Activated T-cell treated with anti-CD3 and anti-CD28 coated beads for 24 hours (primary cell): Measurements from ENCODE around the gene GDF2.
A peak's percentile ranks its signal among the peaks of the same experiment; 100 is the strongest.

Experiments used
- DNase-seq: peaks from one replicate; pipeline ENCODE4 v3.0.0-alpha.2; 2020; ENCODE audit warnings: low read depth

The GDF2 gene

DNA sequence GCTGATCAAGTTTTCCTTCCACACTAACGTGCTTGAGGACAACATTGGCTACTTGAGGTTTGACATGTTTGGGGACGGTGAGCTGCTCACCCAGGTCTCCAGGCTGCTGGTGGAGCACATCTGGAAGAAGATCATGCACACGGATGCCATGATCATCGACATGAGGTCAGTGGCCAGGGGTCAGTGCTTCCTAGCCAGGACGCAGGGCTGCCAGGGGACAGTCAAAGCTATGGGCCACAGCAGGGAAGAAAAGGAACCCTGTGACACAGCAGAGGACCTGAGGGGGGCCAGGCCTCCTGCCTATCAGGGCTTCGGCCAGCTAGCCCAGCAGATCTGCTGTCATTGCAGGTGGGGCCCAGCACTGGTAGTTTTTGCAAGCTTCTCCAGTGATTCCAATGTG, 31.1 kb downstream of the GDF2 start:
- no peak for DNase-seq

DNA sequence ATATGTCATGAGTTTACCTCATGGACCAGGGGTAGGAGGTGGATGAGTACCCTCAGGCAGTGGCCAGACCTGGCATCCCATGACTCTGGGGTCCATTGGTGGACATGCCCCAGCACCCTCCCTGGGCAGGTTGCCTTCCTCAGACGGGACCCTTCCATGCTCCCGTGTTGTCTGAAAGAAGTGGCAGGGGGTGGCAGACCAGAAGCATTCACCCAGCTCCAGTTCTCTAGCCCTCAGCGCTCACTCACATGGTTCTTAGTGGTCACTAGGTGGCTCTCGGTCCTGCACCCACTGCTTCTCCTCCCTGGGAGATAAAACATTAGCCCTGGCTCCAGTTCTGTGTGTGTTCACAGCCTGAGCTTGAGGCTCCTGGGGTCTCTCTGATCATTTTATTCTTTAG, 31.9 kb downstream of the GDF2 start:
- no peak for DNase-seq

DNA sequence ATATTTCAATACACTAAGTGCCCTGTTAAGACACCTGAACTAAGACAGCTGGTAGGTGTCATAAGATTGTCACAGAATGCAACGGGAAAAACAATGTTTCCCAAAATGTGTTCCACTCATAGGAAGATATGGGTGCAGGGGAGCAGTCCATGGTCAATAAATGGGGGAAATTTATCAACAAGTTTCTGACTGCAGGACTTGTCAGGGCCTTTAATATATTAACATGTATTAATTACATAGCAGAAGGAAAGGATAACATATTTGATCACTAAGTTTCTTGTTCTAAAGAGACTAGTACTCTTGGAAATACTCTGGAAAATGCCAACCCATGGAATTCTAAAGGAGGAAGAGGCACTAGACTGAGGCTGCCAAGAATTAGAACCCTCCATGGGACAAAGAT, 32.6 kb downstream of the GDF2 start:
- no peak for DNase-seq

DNA sequence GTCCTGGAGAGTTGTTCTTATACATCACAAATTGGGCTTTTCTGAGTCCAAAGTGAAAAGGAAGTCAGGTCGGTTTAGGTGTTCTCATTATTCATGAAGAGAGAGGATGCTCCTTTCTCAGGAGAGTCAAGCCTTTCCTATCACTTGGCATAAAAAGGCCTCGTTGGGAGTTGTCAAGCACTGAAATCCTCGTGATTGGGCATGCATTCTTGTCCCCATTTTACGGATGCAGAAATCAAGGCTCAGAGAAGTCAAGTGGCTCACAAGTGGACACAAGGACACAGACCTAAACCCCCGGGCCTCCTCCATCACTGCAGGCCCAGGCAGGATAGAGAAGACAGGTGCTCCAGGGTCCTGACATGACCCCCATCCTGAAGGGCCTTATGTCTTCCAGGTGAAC, 34.5 kb downstream of the GDF2 start:
- no peak for DNase-seq

DNA sequence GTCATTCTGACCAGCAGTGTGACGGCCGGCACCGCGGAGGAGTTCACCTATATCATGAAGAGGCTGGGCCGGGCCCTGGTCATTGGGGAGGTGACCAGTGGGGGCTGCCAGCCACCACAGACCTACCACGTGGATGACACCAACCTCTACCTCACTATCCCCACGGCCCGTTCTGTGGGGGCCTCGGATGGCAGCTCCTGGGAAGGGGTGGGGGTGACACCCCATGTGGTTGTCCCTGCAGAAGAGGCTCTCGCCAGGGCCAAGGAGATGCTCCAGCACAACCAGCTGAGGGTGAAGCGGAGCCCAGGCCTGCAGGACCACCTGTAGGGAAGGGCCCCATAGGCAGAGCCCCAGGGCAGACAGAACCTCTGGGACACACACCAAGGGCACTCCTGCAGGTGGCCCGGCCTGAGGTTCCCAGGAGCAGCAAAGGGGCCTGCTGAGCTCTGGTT, 34.9 kb downstream of the GDF2 start:
- DNase-seq: no peak

DNA sequence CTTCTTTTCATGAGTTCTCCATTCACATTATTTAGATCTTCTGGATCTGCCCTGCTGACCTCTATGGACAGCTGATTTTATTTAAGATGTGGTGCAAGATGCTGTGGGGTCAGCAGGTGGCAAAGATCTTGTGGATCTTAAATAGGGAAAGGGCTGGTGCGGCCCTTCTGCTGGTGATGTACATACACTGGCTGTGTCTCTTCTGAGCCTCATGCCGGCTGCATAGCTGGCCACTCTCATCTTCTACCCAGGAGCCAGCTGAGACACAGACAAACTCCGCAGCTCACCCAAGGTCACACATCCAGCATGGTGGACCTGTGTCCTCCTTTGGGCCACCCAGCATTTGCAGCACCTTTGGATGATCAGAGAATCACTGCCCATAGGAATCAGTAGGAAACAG, 35.7 kb downstream of the GDF2 start:
- no peak for DNase-seq

DNA sequence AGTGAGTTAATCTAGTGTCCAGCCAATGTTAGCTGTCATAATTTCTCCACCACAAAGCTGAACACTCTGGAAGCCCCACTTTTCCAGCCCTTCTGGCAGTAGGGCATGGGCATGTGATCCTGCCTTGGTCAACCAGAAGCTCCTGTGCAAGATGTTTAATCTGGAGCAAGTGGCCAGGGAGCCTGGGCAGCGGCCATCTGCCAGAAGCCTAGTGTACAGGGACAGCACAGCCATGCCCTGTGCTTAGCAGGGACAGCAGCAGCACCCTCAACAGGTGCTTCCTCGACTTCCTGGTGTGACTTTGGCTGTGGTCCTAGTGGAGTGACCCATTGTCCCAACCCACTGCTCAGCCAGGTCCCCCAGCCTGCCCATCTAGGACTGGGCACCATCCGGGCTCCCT, 36.2 kb downstream of the GDF2 start:
- DNase-seq: no peak

DNA sequence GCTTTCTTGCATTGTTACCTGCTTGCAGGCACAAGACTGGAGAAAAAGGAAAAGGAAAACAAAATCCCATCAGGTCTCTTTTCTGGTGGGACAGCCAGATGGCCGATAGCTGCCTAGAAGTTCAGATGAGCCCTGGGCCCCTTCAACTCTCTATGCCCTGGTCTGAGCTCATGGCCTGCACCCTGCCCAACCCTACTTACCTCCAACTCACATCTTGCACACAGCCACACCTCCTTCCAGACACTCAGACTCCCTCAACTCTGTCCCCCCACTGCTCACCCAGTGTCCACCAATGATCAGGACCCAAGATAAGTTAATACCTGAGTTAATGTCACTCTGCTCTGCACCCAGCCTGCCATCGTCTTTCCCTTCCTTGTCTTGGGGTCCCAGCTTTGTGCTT, 36.8 kb downstream of the GDF2 start:
- no peak for DNase-seq

DNA sequence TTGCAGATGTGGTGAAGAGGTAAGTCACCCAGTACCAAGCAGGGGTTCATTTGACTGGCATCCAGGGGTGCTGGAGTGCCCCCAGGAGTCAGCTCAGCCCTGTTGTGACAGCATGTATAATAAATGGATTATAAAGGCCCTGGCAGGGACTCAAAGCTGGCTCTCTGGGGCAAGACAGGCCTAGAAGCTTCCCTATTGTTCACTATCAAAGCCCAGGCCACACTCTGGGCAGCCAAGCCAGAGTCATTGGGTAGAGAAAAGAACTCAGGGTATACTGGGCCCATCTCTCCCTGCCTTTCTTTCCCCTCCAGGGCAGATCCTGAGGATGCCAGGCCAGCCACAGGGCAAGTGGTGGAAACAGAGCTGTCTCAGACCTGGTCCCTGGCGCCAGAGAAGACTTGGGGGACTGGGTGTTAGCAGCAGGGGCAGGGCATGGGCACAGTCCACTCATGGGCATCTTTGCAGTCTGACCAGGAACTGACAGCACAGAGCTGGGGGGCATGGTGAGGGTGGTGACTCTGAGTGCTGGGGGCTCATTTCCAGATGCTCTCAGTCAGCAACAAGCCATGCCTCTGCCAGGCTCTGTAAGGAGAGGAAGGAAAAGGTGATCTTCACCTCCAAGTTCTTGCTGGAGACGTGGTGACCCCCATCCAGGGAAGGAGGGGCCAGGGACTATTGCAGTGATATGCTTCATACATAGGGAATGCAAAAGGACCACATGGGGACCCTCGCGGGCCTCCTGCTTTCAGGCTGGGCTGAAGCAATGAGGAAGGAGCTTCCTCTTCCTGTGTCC, 37.6 kb downstream of the GDF2 start:
- no peak for DNase-seq

DNA sequence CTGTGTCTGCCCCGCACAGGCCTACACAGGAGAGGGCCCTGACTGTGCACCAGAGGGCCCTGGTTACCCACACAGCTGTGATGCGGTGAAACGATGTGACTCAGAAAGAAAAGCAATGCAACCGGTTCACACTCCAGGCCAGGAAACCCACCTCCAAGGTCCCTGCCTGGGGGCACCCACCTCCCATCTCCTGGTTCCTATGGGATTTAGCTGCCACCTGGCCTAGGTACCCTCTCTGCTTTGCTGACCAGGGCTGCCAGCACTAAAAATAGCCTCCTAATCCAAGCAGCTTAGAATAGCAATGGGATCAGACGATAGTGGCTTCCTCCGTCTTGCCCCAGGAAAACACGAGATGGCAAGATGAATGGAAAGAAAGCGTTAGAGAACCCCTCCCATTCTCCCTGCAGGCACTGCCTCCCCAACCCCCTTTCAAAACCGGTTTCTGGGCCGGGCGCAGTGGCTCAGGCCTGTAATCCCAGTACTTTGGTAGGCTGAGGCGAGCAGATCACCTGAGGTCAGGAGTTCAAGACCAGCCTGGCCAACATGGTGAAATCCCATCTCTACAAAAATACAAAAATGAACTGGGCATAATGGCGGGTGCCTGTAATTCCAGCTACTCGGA, 38.3 kb downstream of the GDF2 start:
- DNase-seq: no peak

DNA sequence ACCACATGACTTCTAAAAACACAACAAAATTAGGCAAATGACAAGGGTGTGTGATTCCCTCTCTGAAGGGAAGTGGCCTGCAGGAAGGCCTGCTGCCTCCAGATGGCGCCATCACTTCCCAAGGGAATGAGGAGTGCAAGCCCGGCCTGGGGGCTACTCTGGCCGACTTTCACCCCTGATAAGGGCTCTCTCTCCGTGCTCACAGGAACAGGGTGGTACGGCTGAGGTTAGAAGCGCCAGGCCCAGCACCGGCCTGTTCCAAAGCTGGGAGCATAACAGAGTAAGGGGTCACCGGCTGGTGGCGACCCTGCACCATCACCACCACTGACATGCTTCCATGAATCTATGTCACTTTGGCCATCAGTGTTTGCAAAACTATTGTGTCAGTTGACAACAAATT, 39.0 kb downstream of the GDF2 start:
- DNase-seq: peak; percentile 9

DNA sequence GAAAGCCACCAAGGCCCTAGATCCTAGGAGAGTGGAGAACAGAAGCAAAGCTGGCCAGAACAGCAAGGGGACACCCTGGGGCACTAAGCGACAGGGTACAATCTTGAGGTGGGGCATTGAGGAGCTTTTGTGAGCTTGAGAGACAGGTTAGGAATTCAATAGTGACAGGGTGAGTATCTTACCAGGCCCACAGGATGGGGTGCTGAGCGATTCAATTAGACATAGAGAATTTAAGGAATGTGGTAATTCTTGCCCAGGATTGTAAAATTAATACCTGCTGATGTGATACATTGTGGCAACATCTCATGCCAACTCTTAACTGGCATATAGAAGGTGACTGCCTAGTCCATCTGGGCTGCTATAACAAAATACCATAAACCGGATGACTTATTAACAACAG, 39.9 kb downstream of the GDF2 start:
- DNase-seq: no peak

DNA sequence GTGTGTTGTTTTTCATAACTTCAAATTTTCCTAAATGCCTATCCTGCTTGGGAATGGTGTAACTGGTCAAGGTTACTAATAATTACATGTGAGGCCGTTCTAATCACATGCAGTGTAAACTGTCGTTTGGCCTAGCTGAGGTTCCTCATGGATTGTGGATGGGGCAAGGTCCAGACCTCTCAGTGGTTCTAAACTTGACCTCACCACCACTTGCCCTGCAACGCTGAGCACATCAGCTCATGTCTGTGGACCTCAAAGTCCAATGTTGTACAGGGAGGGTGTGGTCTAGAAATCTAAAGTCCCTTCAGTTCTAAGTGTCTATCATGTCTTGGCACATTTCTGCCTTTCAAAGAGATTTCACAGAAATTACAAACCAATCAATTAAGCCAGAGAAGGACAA, 41.5 kb downstream of the GDF2 start:
- DNase-seq: no peak

DNA sequence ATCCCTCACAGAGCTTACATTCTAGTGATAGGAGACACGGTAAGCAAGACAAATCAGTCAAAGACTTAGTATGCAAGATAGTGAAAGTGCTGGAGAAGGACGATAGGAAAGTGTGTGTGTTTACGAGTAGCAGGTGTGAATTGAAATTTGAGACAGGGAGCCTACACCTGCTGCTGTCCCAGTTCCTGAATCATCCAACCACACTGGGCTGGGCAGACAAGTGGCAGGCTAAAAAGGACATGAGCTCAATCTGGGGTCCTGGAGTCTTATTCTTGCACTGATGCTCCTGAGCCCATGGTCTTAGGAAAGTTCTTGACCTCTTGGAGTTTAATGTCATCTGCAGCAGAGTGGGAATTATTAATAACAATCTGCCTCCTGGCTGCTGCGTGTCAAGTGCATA, 42.1 kb downstream of the GDF2 start:
- no peak for DNase-seq

DNA sequence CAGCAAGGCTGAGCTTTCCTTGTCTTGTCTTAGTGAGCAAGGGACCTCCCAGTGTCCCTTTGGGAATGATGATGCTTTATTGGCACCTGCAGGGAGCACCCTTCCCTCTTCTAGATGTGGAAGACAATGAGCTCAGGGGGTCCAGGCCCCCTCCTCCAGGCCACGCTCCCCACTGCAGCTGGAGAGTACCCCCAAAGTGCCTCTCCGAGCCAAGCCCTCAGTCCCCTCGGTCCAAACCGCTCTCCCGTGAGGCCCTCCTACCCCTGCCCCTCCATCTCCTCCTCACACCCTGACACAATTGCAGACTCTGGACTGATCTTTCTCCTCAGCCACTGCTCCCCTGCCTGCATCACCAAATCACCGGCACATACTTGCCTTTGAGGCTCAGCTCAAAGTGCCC, 42.7 kb downstream of the GDF2 start:
- no peak for DNase-seq

DNA sequence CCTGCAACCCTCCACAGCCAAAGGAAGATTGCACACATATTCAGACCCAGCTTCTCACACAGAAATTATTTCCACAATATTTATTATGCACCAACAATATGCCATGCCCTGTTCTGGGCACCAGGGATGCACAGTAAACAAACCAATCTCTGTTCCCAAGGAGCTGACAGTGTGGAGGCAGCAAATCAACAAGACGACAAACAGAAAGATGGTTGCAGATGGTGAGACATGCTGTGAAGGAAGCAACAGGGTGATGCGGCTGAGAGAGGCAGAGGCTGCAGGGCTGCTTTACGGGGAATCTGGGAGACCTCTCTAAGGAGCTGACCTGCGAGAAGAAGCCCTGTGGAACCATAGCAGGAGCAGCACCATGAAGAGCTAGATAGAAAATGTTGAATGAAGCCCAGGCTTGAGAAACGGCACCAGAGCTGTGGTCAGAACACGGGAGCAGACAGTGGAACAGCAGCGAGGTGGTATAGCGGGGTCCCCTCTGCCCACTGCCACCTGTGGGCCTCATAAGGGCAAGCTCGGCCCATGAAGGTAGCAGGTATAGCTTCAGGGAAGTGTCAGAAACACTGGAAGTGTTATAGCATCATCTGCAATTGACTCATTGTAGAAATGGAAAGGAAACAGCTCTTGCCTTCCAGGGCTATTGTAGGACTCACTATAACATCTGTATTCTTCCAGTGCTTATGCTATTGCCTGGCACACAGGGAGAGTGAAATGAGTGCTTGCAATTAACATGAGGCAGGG, 43.4 kb downstream of the GDF2 start:
- DNase-seq: no peak

DNA sequence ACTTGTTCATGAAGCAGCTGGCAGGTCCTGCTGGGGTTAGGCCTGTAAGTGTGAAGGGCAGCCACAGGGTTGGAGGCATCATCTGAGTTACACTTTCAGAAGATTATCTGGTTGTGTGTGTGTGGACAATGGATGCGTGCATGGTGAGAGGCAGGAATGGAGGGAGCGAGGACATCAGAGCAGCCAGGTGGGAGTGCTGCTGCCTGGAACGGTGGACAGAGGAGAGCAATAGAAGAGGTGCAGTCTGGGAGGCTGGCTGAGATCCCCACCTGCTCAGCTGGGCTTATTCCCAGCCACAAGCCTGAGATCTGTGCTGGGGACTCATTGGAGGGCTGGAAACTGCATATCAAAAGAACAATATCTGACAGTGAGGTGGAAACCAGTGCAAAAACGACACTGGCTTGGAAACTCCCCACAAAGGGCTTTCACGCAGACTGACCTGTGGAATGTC, 44.0 kb downstream of the GDF2 start:
- DNase-seq: no peak

DNA sequence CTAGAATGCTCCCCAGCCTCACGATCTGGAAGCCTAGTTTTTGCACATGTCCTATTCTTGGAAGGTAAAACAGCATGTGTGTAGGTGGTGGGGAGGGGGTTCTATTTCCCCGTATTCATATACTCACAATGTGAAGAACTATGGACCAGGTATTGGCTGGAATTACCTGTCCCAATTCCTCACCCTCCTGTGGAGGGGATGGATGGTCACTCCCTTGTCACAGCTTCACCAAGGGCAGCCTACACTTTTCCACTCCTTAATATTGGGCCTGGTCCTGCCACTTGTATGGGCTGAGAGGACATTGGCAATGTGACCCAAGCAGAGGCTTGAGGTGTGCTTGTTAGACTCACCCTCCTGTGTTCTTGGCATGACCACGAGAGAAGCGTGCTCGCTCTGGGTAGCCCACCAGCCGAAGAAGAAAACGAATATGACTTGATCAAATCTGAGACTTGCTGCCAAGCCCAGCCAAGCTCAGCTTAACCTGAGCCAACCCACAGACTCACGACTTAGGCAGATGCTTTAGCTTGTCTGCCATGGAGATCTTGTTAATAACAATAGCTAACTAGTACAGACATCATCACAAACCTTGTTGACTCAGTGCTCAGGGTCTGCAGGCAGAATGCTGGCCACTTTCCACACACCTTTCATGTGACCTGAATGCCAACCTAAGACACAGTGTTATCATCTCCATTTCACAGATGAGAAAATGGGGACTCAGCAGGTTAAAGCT, 44.6 kb downstream of the GDF2 start:
- DNase-seq: no peak

DNA sequence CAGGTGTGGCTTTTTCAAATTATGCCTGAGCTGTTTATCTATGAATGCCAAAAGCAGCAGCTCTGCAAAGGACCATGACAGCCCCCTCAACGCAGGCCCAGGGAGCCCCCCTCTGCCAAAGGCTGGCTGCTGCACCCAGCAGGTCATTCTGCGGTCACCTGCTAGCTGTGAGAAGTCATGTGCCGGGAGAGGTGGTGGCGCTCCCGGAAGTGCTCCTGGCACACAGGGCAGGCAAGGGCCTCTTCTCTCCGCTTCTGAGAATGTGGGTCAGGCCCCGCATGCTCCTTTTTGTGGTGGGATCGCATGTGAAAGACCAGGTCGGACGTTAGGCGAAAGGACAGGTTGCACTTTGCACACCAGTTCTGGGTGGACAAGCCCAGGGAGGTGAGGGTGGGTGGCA, 45.4 kb downstream of the GDF2 start:
- DNase-seq: no peak

DNA sequence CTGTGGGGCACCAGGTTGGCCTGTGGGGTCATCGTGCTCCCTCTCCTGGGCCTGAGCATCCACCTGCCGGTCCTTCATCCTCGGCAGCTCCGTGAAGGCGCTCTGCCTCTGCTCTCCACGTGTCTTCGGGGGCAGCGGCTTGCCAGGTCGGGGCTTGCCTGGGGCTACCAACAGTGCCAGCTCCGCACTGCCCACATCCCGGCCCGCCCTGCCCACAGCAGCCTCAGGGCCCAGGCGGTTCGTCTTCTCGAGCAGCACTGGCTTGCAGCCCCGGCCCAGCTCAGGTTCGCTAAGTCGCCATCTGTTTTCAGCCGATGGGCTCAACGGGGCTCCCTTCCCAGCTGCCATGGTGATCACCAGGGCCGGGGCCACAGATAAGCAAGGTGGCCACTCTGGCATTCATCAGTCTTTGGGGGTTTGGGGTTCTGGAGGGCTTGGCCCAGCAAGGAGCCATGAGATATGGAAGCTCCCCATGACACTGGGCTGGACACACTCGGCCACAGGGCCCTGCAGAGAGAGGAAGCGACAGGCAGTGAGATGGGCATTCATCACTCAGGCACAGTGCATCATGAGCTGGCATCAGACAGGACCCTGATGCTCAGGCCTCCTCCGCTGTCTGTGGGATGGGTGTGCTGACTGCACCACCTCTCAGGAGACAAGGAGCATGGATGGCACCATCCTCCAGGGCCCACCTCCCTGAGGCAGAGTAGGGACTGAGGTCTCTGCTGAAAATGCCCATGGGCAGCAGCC, 46.4 kb downstream of the GDF2 start:
- no peak for DNase-seq

DNA sequence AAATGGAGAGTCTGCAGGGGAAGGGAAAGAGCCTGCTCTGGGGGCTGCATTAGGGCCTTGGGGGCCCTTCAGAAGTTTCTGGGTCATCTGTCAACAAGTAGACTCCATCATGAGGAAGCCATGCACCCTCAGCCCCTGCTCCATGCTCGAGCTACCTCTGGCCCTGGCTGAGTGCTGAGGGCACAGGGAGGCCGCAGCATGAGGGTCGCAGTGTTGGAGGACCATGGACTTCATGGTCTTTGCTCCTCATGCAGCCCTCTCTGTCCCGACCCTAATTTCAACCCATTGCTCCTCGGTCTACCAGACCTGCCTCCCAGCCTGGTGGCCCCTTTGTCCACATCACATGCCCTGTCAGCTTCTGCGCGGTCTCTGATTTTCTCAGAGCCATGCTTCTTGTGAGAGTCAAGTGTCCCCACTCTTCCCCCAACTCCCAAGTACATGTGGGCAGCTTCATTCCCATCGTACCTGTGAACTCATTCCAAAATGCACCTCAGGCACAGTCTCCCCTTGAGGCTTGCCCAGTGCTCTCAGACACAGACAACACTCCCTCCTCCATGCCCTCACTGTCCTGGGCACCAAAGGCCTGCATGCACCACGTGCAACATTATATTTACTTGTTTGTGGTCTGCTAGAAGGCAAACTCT, 47.1 kb downstream of the GDF2 start:
- no peak for DNase-seq
